ENCODE data around the gene POLR2J3.
"Not testable (repeated sequence)": the region's sequence is repeated elsewhere in the genome, so short reads cannot be mapped to it uniquely, and the experiment has no call there.

The POLR2J3 gene

DNA sequence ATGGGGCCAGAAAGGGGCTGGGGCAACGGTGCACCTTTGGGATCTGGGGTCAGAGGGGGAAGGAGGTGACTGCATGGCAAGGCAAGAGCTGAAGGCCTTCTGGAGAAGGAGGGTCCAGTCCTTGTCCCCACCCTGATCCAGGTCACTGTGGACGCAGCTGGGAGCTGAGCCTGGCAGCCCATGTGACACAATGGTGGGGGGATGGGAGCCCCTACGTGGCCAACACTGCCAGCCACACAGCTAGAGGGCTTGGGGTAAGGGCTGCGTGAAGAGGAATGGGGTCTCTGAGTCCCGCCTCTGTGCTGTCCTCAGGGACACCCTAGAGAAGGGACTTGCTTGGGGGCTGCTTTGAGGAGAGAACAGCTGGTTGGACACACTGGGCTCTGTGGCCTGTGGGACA is 9.3 kb upstream of the POLR2J3 start:
- not testable (repeated sequence) for DNase-seq

DNA sequence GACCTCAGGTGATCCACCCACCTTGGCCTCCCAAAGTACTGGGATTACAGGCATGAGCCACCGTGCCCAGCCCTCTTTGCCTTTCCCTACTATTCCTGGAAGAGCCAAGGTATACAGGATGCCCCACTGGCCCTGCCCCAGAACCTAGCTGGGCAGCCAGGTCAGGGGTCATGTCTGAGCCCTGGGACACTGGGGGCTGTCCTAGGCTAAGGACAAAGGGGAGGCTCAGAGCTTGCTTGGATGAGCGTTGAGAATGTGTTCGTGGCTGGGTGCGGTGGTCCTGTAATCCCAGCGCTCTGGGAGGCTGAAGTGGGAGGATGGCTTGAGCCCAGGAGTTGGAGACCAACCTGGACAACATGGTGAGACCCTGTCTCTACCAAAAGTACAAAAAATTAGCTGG is 6.1 kb upstream of the POLR2J3 start:
- not testable (repeated sequence) for DNase-seq

DNA sequence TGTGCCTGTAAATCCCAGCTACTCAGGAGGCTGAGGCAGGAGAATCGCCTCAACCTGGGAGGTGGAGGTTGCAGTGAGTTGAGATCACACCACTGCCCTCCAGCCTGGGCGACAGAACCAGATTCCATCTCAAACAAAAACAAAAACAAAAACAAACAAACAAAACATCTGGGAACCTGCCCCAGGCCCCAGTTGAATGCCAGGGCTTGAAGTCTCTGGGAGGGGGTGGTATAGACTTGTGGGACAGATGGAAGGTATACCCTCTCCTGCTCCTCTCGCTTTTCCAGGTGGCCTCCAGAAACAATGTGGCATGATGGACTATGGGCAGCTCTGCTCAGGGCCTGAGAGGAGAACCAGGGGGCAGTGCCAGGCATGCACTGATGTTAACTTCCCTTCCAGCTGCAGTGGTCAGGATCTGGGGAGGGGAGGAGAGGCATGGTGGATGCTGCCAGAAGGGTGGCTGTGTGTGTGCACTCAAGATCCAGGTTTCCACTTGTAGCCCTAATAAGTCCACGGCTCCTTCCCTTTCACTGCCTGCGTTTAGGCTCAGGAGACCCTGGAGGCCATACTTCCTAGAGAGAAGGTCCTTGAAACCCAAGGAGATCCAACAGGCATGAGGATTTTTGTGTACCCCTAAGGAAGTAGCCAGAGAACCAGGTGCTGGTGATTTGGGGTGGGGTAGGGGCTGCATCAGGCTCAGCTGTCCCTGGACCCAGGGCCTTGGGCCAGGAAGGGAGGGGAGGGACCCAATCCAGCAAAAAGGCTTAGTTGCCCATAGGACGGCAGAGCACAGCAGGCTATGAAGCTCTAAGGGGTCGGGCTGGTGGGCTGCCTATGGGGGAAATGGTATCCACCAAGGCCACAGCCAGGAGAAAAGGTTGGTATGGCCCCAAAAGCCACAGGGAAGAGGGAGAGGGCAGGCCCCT is 5.2 kb upstream of the POLR2J3 start:
- DNase-seq = not testable (repeated sequence)

- not testable (repeated sequence) for DNase-seq
Observed at GRCh38 chr7:102576363-102576762, 4.0 kb upstream of the POLR2J3 start.

DNA sequence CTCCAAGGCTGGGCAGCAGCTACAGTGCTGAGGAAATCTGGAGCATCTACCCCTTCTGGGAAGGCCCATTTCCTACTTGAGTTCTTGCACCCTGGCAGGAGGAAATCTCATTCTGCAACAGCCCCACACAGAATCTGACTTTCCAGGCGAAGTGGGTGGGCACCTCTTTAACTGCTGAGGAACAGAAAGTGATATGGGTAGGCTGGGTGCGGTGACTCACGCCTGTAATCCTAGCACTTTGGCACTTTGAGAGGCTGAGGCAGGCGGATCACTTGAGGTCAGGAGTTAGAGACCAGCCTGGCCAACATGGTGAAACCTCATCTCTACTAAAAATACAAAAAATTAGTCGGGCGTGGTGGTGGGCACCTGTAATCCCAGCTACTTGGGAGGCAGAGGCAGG is 2.2 kb upstream of the POLR2J3 start:
- not testable (repeated sequence) for DNase-seq

DNA sequence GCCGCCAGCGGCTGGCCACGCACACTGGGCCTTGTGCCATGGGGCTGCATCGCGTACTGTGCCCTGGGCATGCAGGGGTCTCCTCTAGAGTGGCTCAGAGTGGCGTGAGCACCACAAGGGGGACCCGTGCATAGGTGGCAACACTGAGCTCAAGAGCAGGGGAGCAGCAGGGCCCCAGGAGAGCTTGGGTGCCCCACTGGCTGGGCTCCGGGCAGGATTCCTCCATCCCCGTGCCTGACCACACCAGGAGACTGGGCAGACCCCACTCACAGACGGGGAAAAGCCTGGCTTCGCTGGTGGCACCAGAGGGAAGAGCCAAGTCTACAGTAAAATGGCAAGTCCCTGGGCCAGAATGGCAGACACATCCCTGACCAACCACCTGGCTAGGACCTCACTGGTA is 3.8 kb downstream of the POLR2J3 start:
- not testable (repeated sequence) for DNase-seq

GRCh38 chr7:102550808-102551422 is 21.5 kb downstream of the POLR2J3 start, which contains the start of gene SPDYE2:
Gene SPDYE2, plus strand, starts transcription at chr7:102551226. Its CDS starts 2,030 bp downstream, at chr7:102553256.
- not testable (repeated sequence) for DNase-seq

DNA sequence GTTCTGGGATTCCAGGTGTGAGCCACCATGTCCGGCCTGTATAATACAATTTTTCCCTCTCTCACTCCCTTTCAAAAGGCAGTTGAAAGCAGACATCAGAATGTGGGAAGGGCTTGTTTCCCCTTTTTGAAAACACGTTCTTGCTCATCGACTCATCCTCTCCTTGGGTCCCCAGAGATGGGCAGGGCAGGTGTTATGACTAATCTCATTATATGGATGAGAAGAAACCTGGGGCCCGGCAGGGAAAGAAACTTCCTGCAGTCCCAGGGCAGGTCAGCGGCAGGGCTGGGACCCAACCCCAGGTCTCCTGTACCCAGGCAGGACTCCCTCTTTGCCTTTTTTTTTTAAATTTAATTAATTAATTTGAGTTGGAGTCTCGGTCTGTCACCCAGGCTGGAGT is 26.0 kb downstream of the POLR2J3 start:
- DNase-seq = not testable (repeated sequence)

DNA sequence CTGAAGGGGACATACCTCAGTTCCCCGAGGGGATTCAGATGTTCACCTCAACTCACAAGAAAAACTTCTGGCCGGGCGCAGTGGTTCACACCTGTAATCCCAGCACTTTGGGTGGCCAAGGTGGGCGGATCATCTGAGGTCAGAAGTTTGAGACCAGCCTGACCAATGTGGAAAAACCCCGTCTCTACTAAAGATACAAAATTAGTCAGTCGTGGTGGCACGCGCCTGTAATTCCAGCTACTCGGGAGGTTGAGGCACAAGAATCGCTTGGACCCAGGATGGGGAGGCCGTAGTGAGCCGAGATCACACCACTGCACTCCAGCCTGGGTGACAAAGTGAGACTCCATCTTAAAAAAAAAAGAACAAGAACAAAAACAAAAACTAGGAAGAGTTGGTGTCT is 27.1 kb downstream of the POLR2J3 start:
- DNase-seq = not testable (repeated sequence)

- DNase-seq = not testable (repeated sequence)
Observed at GRCh38 chr7:102544372-102544771, 28.0 kb downstream of the POLR2J3 start.

DNA sequence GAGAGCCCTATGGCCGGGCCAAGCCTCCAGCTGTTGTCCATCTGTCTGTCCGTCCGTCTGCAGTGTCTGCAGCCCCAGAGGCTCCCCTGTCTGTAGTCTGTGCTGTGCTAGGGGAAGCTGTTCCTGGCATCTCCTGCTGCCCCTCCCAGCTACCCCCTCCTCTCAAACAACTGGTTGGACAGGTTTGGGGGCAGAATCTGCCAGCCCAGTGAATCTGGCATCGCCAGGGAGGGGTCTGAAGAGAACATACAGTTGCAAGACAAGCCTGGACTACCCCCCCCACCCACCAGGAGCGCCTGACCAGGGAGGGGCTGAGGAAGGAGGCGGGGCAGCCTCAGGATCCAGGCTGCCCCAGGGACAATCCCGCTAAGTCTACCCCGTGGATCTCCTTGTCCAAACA is 28.8 kb downstream of the POLR2J3 start, which contains the start of gene UPK3BL2:
Gene UPK3BL2 (minus strand): TSS at position 101 of the 400 bp plus-strand sequence. CDS start 60 bp downstream, at position 41.
- DNase-seq = not testable (repeated sequence)

DNA sequence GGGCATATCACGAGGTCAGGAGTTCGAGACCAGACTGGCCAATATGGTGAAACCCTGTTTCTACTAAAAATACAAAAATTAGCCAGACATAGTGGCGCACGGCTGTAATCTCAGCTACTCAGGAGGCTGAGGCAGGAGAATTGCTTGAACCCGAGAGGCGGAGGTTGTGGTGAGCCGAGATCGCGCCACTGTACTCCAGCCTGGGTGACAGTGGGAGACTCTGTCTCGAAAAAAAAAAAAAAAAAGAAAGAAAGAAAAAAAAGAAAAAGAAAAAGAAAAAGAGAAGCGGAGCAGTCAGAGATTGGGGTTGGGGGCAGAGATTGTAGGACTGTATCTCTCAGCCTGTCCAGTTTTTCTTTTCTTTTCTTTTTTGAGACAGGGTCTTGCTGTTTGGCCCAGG is 29.6 kb downstream of the POLR2J3 start:
- DNase-seq = not testable (repeated sequence)

- not testable (repeated sequence) for DNase-seq
Observed at GRCh38 chr7:102542083-102542482, 30.3 kb downstream of the POLR2J3 start.

- not testable (repeated sequence) for DNase-seq
Observed at GRCh38 chr7:102540604-102541003, 31.8 kb downstream of the POLR2J3 start.

DNA sequence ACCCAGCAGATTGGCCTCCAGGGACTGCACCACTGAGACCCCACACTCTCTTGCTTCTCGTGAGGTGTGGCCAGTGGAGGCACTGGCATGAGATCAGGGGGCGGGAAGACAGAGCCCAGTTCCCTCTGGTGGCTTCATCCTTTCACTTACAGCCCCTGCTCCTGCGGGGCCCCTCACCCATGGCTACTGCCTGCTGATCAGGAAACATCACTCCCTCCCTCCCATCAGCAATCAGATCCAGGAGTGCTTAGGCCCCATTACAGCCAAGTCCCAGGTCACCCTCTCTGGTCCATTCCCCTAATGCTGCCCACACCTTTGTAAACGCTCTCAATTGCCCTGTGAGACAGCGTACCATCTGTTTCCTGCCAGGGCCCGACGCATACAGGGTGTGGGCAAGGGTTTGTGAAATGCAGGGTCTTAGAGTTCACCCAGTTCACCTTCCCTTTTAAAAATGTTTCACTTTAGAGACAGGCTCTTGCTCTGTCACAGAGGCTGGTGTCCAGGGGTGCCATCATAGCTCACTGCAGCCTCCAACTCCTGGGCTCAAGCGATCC is 37.2 kb downstream of the POLR2J3 start:
- DNase-seq = not testable (repeated sequence)

DNA sequence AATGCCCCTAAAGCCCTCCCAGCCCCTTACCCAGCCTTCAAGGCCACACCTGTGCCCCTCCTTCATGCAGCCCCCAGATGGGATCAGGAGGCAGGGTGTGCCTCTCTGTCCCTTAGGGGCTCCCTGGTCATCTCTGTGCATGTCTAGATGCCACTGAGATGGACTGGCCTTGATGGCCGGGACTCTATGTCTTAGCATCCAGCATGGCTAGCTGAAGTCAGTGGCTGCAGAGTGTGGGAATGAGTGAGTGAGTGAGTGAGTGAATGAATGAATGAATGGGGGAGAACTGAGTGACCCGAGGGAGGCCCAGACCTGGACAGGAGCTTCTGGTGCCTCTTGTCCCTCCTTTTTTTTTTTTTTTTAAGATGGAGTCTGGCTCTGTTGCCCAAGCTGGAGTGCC is 40.3 kb downstream of the POLR2J3 start:
- not testable (repeated sequence) for DNase-seq

DNA sequence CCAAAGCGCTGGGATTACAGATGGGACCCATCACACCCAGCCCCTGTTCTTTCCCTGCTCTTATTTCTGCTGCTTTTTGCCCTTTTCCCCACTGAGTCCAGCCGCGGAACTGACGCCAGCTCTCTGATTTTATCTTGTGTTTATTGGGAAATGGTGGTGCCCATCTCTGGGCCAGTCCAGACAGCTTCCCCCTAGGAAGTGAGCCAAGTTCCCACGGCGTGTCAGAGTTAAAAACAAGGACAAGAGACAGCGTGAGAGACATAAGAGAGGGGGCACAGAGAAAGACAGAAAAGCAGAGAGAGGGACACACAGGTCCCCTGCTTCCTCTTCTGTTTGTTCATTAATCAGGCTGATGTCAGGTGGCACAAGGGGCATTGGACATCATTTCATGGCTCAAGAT is 40.8 kb downstream of the POLR2J3 start:
- DNase-seq = not testable (repeated sequence)

GRCh38 chr7:102527822-102528793 is 44.3 kb downstream of the POLR2J3 start:
- not testable (repeated sequence) for DNase-seq

DNA sequence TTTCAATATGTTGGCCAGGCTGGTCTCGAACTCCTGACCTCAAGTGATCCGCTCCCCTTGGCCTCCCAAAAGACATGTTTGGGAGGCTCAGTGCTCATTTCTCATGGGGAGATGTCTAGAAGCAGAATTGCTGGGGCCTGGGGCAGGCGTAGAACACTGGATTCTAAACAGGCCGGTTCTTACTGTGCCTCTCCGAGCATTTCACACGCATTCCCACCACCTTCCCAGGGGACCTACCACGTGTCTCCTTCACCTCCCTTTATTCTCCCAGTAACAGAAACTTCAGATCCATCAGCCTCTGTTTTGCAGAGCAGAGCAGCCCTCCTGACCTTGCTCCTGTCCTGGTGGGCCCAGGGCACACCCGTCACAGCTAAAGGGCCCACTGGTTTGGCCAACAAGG is 45.2 kb downstream of the POLR2J3 start:
- not testable (repeated sequence) for DNase-seq

DNA sequence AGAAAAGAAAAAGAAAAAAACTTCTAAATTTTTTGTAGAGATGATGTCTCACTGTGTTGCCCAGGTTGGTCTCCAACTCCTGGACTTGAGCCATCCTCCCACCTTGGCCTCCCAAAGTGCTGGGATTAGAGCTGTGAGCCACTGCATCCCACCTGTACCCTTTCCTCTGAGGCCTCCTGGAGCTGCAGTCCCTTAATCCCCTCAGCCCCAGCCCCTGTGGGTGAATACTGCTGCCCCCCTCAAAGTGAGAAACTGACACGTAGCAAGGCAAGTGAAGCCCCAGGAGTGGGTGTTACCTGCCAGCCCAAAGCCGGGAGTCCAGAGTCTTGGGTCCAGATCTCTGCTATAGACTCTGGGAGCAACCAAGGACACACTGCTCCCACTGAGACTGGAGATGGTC is 47.6 kb downstream of the POLR2J3 start:
- DNase-seq = not testable (repeated sequence)

GRCh38 chr7:102520797-102521196 is 51.6 kb downstream of the POLR2J3 start:
- not testable (repeated sequence) for DNase-seq

- DNase-seq = not testable (repeated sequence)
Observed at GRCh38 chr7:102517550-102518147, 54.7 kb downstream of the POLR2J3 start, which contains the start of gene RASA4B. Gene RASA4B, minus strand, starts transcription at chr7:102517777. Its CDS starts 67 bp downstream, at chr7:102517710.

Measured in stimulated activated CD4-positive, alpha-beta T cell treated with anti-CD3 and anti-CD28 coated beads, Interleukin-1b, Interleukin-23, amount 100 ng/mL, for 48 hours (primary cell).